SK-N-SH treated with all-trans-retinoic acid at 6 μM for 48 hours (cell line): ENCODE results near the gene CADM2.

Source experiments
- ATAC-seq: fragments of 200-7000 bp; cut with Tn5 transposase; 3 replicates; pipeline ENCODE4 v1.9.1; 2020; ENCODE audit warnings: mild to moderate bottlenecking, moderate library complexity
- ARNTL ChIP-seq: fragments of 450-650 bp; formaldehyde crosslinking; IDR thresholded peaks from 2 replicates; pipeline ENCODE4 v1.5.0; 2020; ENCODE audit warnings: low read depth, mild to moderate bottlenecking, moderate library complexity, borderline replicate concordance
- BACH2 ChIP-seq: fragments of 250-450 bp; sonication (Bioruptor Pico); IDR thresholded peaks from 2 replicates; pipeline ENCODE4 v1.9.0; 2021; ENCODE audit warnings: mild to moderate bottlenecking, borderline replicate concordance
- CREB5 ChIP-seq: fragments of 250-450 bp; sonication (Bioruptor Pico); IDR thresholded peaks from 2 replicates; pipeline ENCODE4 v1.5.1; 2020; ENCODE audit warnings: low read depth, mild to moderate bottlenecking, moderate library complexity
- CSDC2 ChIP-seq: fragments of 250-450 bp; sonication (Bioruptor Pico); IDR thresholded peaks from 2 replicates; pipeline ENCODE4 v1.5.0; 2020; ENCODE audit warnings: mild to moderate bottlenecking, moderate library complexity
- ESRRG ChIP-seq: fragments of 250-450 bp; sonication (Bioruptor Pico); IDR thresholded peaks from 2 replicates; pipeline ENCODE4 v1.6.1; 2021; ENCODE audit warnings: mild to moderate bottlenecking
- GLIS3 ChIP-seq: fragments of 250-450 bp; sonication (Bioruptor Pico); IDR thresholded peaks from 2 replicates; pipeline ENCODE4 v1.5.0; 2020; ENCODE audit warnings: mild to moderate bottlenecking, moderate library complexity
- ISL1 ChIP-seq: fragments of 250-450 bp; sonication (Bioruptor Pico); IDR thresholded peaks from 2 replicates; pipeline ENCODE4 v2.1.2; 2022; ENCODE audit warnings: mild to moderate bottlenecking, moderate library complexity
- OSR1 ChIP-seq: fragments of 250-450 bp; sonication (Bioruptor Pico); IDR thresholded peaks from 2 replicates; pipeline ENCODE4 v1.8.0; 2022; ENCODE audit warnings: moderate library complexity, mild to moderate bottlenecking, inconsistent platforms
- POU6F1 ChIP-seq: fragments of 250-450 bp; sonication (Bioruptor Pico); IDR thresholded peaks from 2 replicates; pipeline ENCODE4 v1.8.0; 2021; ENCODE audit warnings: low read depth, mild to moderate bottlenecking, moderate library complexity, borderline replicate concordance
- RARB ChIP-seq: fragments of 250-450 bp; sonication (Bioruptor Pico); IDR thresholded peaks from 2 replicates; pipeline ENCODE4 v1.8.0; 2021; ENCODE audit warnings: mild to moderate bottlenecking, moderate library complexity
- SNAI2 ChIP-seq: fragments of 250-450 bp; sonication (Bioruptor Pico); IDR thresholded peaks from 2 replicates; pipeline ENCODE4 v1.5.0; 2020; ENCODE audit warnings: mild to moderate bottlenecking, moderate library complexity
- TCF4 ChIP-seq: fragments of 250-450 bp; sonication (Bioruptor Pico); IDR thresholded peaks from 2 replicates; pipeline ENCODE4 v1.8.0; 2021; ENCODE audit warnings: mild to moderate bottlenecking, moderate library complexity, borderline replicate concordance
- TOX ChIP-seq: fragments of 250-450 bp; sonication (Bioruptor Pico); IDR thresholded peaks from 2 replicates; pipeline ENCODE4 v1.8.0; 2021; ENCODE audit warnings: mild to moderate bottlenecking, moderate library complexity, borderline replicate concordance
- ZFP3 ChIP-seq: fragments of 250-450 bp; sonication (Bioruptor Pico); IDR thresholded peaks from 2 replicates; pipeline ENCODE4 v1.5.0; 2020; ENCODE audit warnings: mild to moderate bottlenecking, moderate library complexity
- ZNF565 ChIP-seq: fragments of 450-650 bp; formaldehyde crosslinking; conservative IDR thresholded peaks from 2 replicates; pipeline ENCODE4 v1.5.0; 2020; ENCODE audit warnings: low read depth, mild to moderate bottlenecking, moderate library complexity
- ZNF70 ChIP-seq: fragments of 450-650 bp; formaldehyde crosslinking; IDR thresholded peaks from 2 replicates; pipeline ENCODE4 v1.5.0; 2020; ENCODE audit warnings: mild to moderate bottlenecking, moderate library complexity
- ZNF8 ChIP-seq: fragments of 450-650 bp; formaldehyde crosslinking; IDR thresholded peaks from 2 replicates; pipeline ENCODE4 v1.5.0; 2020; ENCODE audit warnings: mild to moderate bottlenecking, moderate library complexity
- TF ChIP-seq, protein P1 (sequence below): fragments of 250-450 bp; sonication (Bioruptor Pico); IDR thresholded peaks from 2 replicates; pipeline ENCODE4 v1.5.0; 2020; ENCODE audit warnings: mild to moderate bottlenecking, moderate library complexity

The CADM2 gene

GRCh38 chr3:85890043-85890555, 931.3 kb downstream of the CADM2 start:
- ATAC-seq, result no peak
- TF ChIP-seq ISL1 (no peak), ESRRG (CRISPR knock-in tag) (no peak), CSDC2 (CRISPR knock-in tag) (no peak), BACH2 (CRISPR knock-in tag) (no peak), ZNF70 (CRISPR knock-in tag) (no peak), TCF4 (no peak), SNAI2 (no peak), CREB5 (CRISPR knock-in tag) (no peak), GLIS3 (CRISPR knock-in tag) (no peak), ZNF565 (no peak)
- TF ChIP-seq, all 23 proteins: peak for 0

DNA sequence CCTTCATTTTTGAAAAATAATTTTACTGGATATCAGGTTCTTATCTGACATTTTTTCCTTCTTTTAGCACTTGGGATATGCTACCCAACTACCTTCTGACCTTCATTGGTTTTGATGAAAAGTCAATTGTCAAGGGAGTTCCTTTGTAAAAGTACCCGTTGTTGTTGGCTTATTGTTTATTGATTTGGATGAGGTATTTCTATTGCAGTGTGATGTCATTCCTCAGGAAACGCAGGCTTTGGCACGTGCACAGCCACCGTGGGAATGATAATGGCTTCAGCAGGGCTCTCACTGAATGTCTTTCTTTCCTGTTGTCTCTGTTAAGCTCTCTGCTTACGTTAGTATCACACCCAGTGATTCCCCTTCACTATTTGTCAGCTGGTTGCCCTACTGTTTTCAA, 944.6 kb downstream of the CADM2 start:
- no peak for ATAC-seq
- TF ChIP-seq OSR1 (CRISPR knock-in tag) (no peak), CSDC2 (CRISPR knock-in tag) (no peak), TOX (CRISPR knock-in tag) (no peak), ARNTL (no peak), SNAI2 (no peak), TCF4 (no peak), ISL1 (no peak), ZNF70 (CRISPR knock-in tag) (no peak), ZNF565 (no peak), ZNF8 (no peak), RARB (CRISPR knock-in tag) (no peak), CREB5 (CRISPR knock-in tag) (no peak)
- TF ChIP-seq, protein P1, sequence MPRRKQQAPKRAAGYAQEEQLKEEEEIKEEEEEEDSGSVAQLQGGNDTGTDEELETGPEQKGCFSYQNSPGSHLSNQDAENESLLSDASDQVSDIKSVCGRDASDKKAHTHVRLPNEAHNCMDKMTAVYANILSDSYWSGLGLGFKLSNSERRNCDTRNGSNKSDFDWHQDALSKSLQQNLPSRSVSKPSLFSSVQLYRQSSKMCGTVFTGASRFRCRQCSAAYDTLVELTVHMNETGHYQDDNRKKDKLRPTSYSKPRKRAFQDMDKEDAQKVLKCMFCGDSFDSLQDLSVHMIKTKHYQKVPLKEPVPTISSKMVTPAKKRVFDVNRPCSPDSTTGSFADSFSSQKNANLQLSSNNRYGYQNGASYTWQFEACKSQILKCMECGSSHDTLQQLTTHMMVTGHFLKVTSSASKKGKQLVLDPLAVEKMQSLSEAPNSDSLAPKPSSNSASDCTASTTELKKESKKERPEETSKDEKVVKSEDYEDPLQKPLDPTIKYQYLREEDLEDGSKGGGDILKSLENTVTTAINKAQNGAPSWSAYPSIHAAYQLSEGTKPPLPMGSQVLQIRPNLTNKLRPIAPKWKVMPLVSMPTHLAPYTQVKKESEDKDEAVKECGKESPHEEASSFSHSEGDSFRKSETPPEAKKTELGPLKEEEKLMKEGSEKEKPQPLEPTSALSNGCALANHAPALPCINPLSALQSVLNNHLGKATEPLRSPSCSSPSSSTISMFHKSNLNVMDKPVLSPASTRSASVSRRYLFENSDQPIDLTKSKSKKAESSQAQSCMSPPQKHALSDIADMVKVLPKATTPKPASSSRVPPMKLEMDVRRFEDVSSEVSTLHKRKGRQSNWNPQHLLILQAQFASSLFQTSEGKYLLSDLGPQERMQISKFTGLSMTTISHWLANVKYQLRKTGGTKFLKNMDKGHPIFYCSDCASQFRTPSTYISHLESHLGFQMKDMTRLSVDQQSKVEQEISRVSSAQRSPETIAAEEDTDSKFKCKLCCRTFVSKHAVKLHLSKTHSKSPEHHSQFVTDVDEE (CRISPR knock-in tag), result no peak

GRCh38 chr3:85912980-85913379, 954.2 kb downstream of the CADM2 start:
- TF ChIP-seq ARNTL (no peak), TCF4 (no peak), POU6F1 (CRISPR knock-in tag) (no peak), OSR1 (CRISPR knock-in tag) (no peak), GLIS3 (CRISPR knock-in tag) (no peak), BACH2 (CRISPR knock-in tag) (no peak)
- ATAC-seq, result no peak

GRCh38 chr3:85922374-85922773, 963.6 kb downstream of the CADM2 start:
- no peak for TF ChIP-seq SNAI2
- TF ChIP-seq, protein P1 (CRISPR knock-in tag), result no peak
- no peak for TF ChIP-seq CREB5 (CRISPR knock-in tag)
- no peak for TF ChIP-seq GLIS3 (CRISPR knock-in tag)
- TF ChIP-seq TCF4, result no peak
- TF ChIP-seq ARNTL, result no peak
- TF ChIP-seq ZFP3 (CRISPR knock-in tag), result no peak
- no peak for TF ChIP-seq ESRRG (CRISPR knock-in tag)
- TF ChIP-seq ISL1, result no peak
- ATAC-seq, result no peak
